BLaER1 treated with 17β-estradiol and CSF1 and Interleukin-3, amounts not matched to agents 10 nM and 100 nM (cell line): ENCODE data around the gene ACAD9.
"Not testable (repeated sequence)": the region's sequence is repeated elsewhere in the genome, so short reads cannot be mapped to it uniquely, and the experiment has no call there.

Source experiments
- H3K27ac ChIP-seq, 11 experiments: shearing (Covaris generic); formaldehyde crosslinking; 2 replicates each; pipeline ENCODE4 v1.8.1; 2022
- H3K27me3 ChIP-seq, 11 experiments: shearing (Covaris generic); formaldehyde crosslinking; 2 replicates each; pipeline ENCODE4 v1.8.1; 2022
- H3K36me3 ChIP-seq, 11 experiments: shearing (Covaris generic); formaldehyde crosslinking; 2 replicates each; pipeline ENCODE4 v1.8.1; 2022
- H3K4me1 ChIP-seq, 10 experiments: shearing (Covaris generic); formaldehyde crosslinking; 2 replicates each; pipeline ENCODE4 v1.8.1; 2022
- H3K4me2 ChIP-seq, 11 experiments: shearing (Covaris generic); formaldehyde crosslinking; 2 replicates each; pipeline ENCODE4 v1.8.1; 2022
- H3K4me3 ChIP-seq, 10 experiments: shearing (Covaris generic); formaldehyde crosslinking; 2 replicates each; pipeline ENCODE4 v1.8.1; 2022
- H3K9ac ChIP-seq, 11 experiments: shearing (Covaris generic); formaldehyde crosslinking; 2 replicates each; pipeline ENCODE4 v1.8.1; 2022
- H3K9me3 ChIP-seq, 11 experiments: shearing (Covaris generic); formaldehyde crosslinking; replicated peaks in 1 of 11; 2 replicates each; pipeline ENCODE4 v1.8.1; 2022
- H4K20me1 ChIP-seq, 11 experiments: shearing (Covaris generic); formaldehyde crosslinking; 2 replicates each; pipeline ENCODE4 v1.8.1; 2022
- Cebpa-rat ChIP-seq, 11 experiments: shearing (Covaris generic); IDR thresholded peaks; 2 replicates each; pipeline ENCODE4 v1.8.1; 2022

The ACAD9 gene

GRCh38 chr3:128878556-128879124 is 780 bp upstream of the ACAD9 start:
- Histone ChIP-seq H3K4me3 (peak overlapping the region; percentile 69 to 92 (median 80)), H3K9ac (peak overlapping the region; percentile 86 to 94 (median 91)), H3K9me3 (no peaks in the 10 kb centered on the region), H3K27ac (peak overlapping the region; percentile 78 to 97 (median 94)), H3K4me1 (peaks cover 41 to 56% (median 46%) of the 10 kb centered on the region in 10 experiments), H3K36me3 (peaks cover 14 to 34% (median 26%) of the 10 kb centered on the region in 11 experiments), H3K4me2 (peak overlapping the region; percentile 82 to 97 (median 95)), H4K20me1 (peaks cover 0 to 16% (median 2%) of the 10 kb centered on the region in 11 experiments; a peak in 10 of 22 replicates), H3K27me3 (no peaks in the 10 kb centered on the region)
- TF ChIP-seq Cebpa-rat (IDR thresholded peaks at IDR 0.05), result peak in 1 of 11 experiments; percentile 21; a peak in 1 of 22 replicates

GRCh38 chr3:128879991-128880390 is 571 bp downstream of the ACAD9 start:
- TF ChIP-seq Cebpa-rat (IDR thresholded peaks at IDR 0.05), result no peak
- no peaks in the 10 kb centered on the region for H3K27me3 ChIP-seq
- H4K20me1 ChIP-seq, result peaks cover 0 to 29% (median 10%) of the 10 kb centered on the region in 11 experiments; a peak in 12 of 22 replicates
- H3K4me2 ChIP-seq, result peak overlapping the region; percentile 87 to 97 (median 96)
- H3K4me1 ChIP-seq, result peaks cover 41 to 61% (median 46%) of the 10 kb centered on the region in 10 experiments
- H3K9me3 ChIP-seq, result no peaks in the 10 kb centered on the region
- peaks cover 27 to 48% (median 39%) of the 10 kb centered on the region in 11 experiments for H3K36me3 ChIP-seq
- peak overlapping the region; percentile 69 to 92 (median 80) for H3K4me3 ChIP-seq
- H3K27ac ChIP-seq, result peak overlapping the region; percentile 73 to 97 (median 94)
- H3K9ac ChIP-seq, result peak overlapping the region; percentile 86 to 94 (median 91)

GRCh38 chr3:128880455-128880854 is 1.0 kb downstream of the ACAD9 start:
- Histone ChIP-seq H3K4me2 (peak overlapping the region; percentile 87 to 97 (median 96)), H3K4me1 (peaks cover 40 to 59% (median 45%) of the 10 kb centered on the region in 10 experiments), H4K20me1 (peaks cover 0 to 34% (median 12%) of the 10 kb centered on the region in 11 experiments; a peak in 12 of 22 replicates), H3K27ac (peak overlapping the region in 10 of 11 experiments; percentile 89 to 97 (median 94); a peak in 16 of 22 replicates), H3K36me3 (peaks cover 32 to 52% (median 44%) of the 10 kb centered on the region in 11 experiments), H3K4me3 (peak overlapping the region; percentile 69 to 92 (median 80)), H3K9ac (peak overlapping the region; percentile 86 to 94 (median 91))
- H3K9me3 ChIP-seq, H3K27me3 ChIP-seq: not testable (repeated sequence)

- peak overlapping the region; percentile 87 to 97 (median 96); a peak in 18 of 22 replicates for H3K4me2 ChIP-seq
- peaks cover 35 to 50% (median 38%) of the 10 kb centered on the region in 10 experiments for H3K4me1 ChIP-seq
- peaks cover 0 to 34% (median 12%) of the 10 kb centered on the region in 11 experiments; a peak in 12 of 22 replicates for H4K20me1 ChIP-seq
- no peaks in the 10 kb centered on the region for H3K9me3 ChIP-seq
- no peak for TF ChIP-seq Cebpa-rat (IDR thresholded peaks at IDR 0.05)
- H3K9ac ChIP-seq, result peak overlapping the region in 3 of 11 experiments; percentile 16 to 94 (median 91); a peak in 2 of 22 replicates
- H3K27me3 ChIP-seq, result no peaks in the 10 kb centered on the region
- no peak overlapping the region for H3K27ac ChIP-seq
- H3K4me3 ChIP-seq, result no peak overlapping the region
- H3K36me3 ChIP-seq, result peaks cover 37 to 64% (median 55%) of the 10 kb centered on the region in 11 experiments
Measured at GRCh38 chr3:128881576-128881975, 2.2 kb downstream of the ACAD9 start.

- Histone ChIP-seq H3K36me3 (peaks cover 48 to 73% (median 66%) of the 10 kb centered on the region in 11 experiments), H3K9ac (peak overlapping the region in 3 of 11 experiments; percentile 9 to 29 (median 19); a peak in 4 of 22 replicates), H3K9me3 (no peaks in the 10 kb centered on the region), H3K27ac (no peak overlapping the region), H3K4me2 (peak overlapping the region in 1 of 11 experiments; percentile 96; a peak in 3 of 22 replicates), H4K20me1 (peaks cover 0 to 40% (median 18%) of the 10 kb centered on the region in 11 experiments; a peak in 13 of 22 replicates), H3K4me3 (no peak overlapping the region), H3K4me1 (peaks cover 33 to 49% (median 37%) of the 10 kb centered on the region in 10 experiments), H3K27me3 (no peaks in the 10 kb centered on the region)
- TF ChIP-seq Cebpa-rat (IDR thresholded peaks at IDR 0.05), result no peak
Measured at GRCh38 chr3:128882719-128883118, 3.3 kb downstream of the ACAD9 start.

GRCh38 chr3:128884992-128885391 is 5.6 kb downstream of the ACAD9 start:
- Histone ChIP-seq H3K4me2 (no peak overlapping the region), H4K20me1 (peaks cover 0 to 44% (median 24%) of the 10 kb centered on the region in 11 experiments; a peak in 14 of 22 replicates), H3K9ac (no peak overlapping the region), H3K27ac (no peak overlapping the region), H3K27me3 (no peaks in the 10 kb centered on the region), H3K9me3 (no peaks in the 10 kb centered on the region), H3K4me1 (peaks cover 24 to 40% (median 27%) of the 10 kb centered on the region in 10 experiments), H3K36me3 (peaks cover 67 to 94% (median 86%) of the 10 kb centered on the region in 11 experiments), H3K4me3 (no peak overlapping the region)
- no peak for TF ChIP-seq Cebpa-rat (IDR thresholded peaks at IDR 0.05)

GRCh38 chr3:128889139-128889894 is 9.9 kb downstream of the ACAD9 start:
- TF ChIP-seq Cebpa-rat (IDR thresholded peaks at IDR 0.05), result no peak
- H3K4me2 ChIP-seq, result no peak overlapping the region

GRCh38 chr3:128895843-128896697 is 16.6 kb downstream of the ACAD9 start:
- Histone ChIP-seq H3K27me3 (no peaks in the 10 kb centered on the region), H3K4me1 (no peaks in the 10 kb centered on the region), H3K9me3 (no peaks in the 10 kb centered on the region), H4K20me1 (peaks cover 0 to 12% (median 3%) of the 10 kb centered on the region in 11 experiments; a peak in 5 of 22 replicates), H3K4me3 (no peak overlapping the region), H3K4me2 (no peak overlapping the region), H3K27ac (peak overlapping the region in 1 of 11 experiments; percentile 16; a peak in 1 of 22 replicates), H3K9ac (no peak overlapping the region), H3K36me3 (peaks cover 85 to 100% (median 98%) of the 10 kb centered on the region in 11 experiments)
- no peak for TF ChIP-seq Cebpa-rat (IDR thresholded peaks at IDR 0.05)

More at GRCh38 chr3:128889139-128889894, 9.9 kb downstream of the ACAD9 start:
- Histone ChIP-seq H3K9me3 (no peaks in the 10 kb centered on the region), H4K20me1 (peaks cover 0 to 36% (median 12%) of the 10 kb centered on the region in 11 experiments; a peak in 11 of 22 replicates), H3K4me3 (no peak overlapping the region), H3K36me3 (peaks cover 67 to 97% (median 90%) of the 10 kb centered on the region in 11 experiments), H3K27ac (peak overlapping the region in 2 of 11 experiments; percentile 18 to 27; a peak in 1 of 22 replicates), H3K4me1 (0 out of 20 replicates have a peak, but pooled peaks cover 0 to 6% (median 0%) of the 10 kb centered on the region in 10 experiments), H3K9ac (no peak overlapping the region), H3K27me3 (no peaks in the 10 kb centered on the region)
